ENCODE data around the gene C12orf57. TPM values are rescaled to one million over a fixed set of nuclear protein-coding genes. Genes with fewer than 3 reads are reported as not detected.

Gene C12orf57
- polyA plus RNA-seq, 1 experiment: 359 TPM

GRCh38 chr12:6944381-6945186 is 762 bp downstream of the C12orf57 start:
- Histone ChIP-seq H3K9me3 (ENCODE audit: control insufficient read depth, insufficient read depth, low read length) (no peaks in the 10 kb centered on the region; the same call in 1 of the 2 replicates), H3K27ac (ENCODE audit: low read depth, low read length) (peak overlapping the region; percentile 94), H3K4me3 (ENCODE audit: low read depth, low read length) (peak overlapping the region; percentile 79), H3K27me3 (ENCODE audit: control insufficient read depth, insufficient read depth, low read length) (no peaks in the 10 kb centered on the region)
- peak; percentile 83 for TF ChIP-seq CTCF (IDR thresholded peaks at IDR 0.05; ENCODE audit: low read depth, low read length)
- ChIA-PET POLR2A (interaction anchor here (0.5 to 4.2 kb wide), 18 partner anchors 14 to 255 kb away, joined by 3 to 36 read pairs (median 4); partner anchors contain the start of genes ATN1, C1RL, SPSB2 and TPI1), CTCF (interaction anchor here (0.5 to 4.1 kb wide), 18 partner anchors 15 to 693 kb away, joined by 3 to 19 read pairs (median 5); partner anchors contain the start of genes C1R and C1RL)
- peak; percentile 88 for DNase-seq (ENCODE audit: low read depth, low spot score)

- POLR2A ChIA-PET: interaction anchor here (0.8 to 4.2 kb wide), 5 partner anchors 16 to 168 kb away, joined by 3 to 22 read pairs (median 3); no protein-coding TSS in a partner anchor
- Histone ChIP-seq H3K4me3 (ENCODE audit: low read depth, low read length) (0 out of 2 replicates have a peak overlapping the region, but pooled peaks have one; percentile 79), H3K27me3 (ENCODE audit: control insufficient read depth, insufficient read depth, low read length) (no peaks in the 10 kb centered on the region), H3K27ac (ENCODE audit: low read depth, low read length) (no peak overlapping the region), H3K9me3 (ENCODE audit: control insufficient read depth, insufficient read depth, low read length) (no peaks in the 10 kb centered on the region; the same call in 1 of the 2 replicates)
- no peak for TF ChIP-seq CTCF (IDR thresholded peaks at IDR 0.05; ENCODE audit: low read depth, low read length)
- DNase-seq (ENCODE audit: low read depth, low spot score): no peak
- CTCF ChIA-PET: interaction anchor here (0.9 to 4.1 kb wide), 11 partner anchors 16 to 692 kb away, joined by 3 to 19 read pairs (median 8); partner anchors contain the start of gene C1RL
Observed at GRCh38 chr12:6945613-6946012, 1.8 kb downstream of the C12orf57 start.

GRCh38 chr12:6946033-6946919 is 2.5 kb downstream of the C12orf57 start:
- CTCF ChIA-PET: interaction anchor here (1.4 to 4.1 kb wide), 4 partner anchors 15 to 199 kb away, joined by 9 to 18 read pairs (median 10); partner anchors contain the start of gene C1RL
- POLR2A ChIA-PET: interaction anchor here (0.6 to 4.2 kb wide), 6 partner anchors 15 to 167 kb away, joined by 3 to 22 read pairs (median 3); no protein-coding TSS in a partner anchor

GRCh38 chr12:6946920-6947374 is 3.1 kb downstream of the C12orf57 start:
- POLR2A ChIA-PET: interaction anchor here (0.6 to 0.9 kb wide), 3 partner anchors 17 to 79 kb away, joined by 3 read pairs; no protein-coding TSS in a partner anchor
- CTCF ChIA-PET: interaction anchor here (4.1 kb wide), 1 partner anchor 15 kb away, joined by 18 read pairs; no protein-coding TSS in a partner anchor
- TF ChIP-seq CTCF (IDR thresholded peaks at IDR 0.05; ENCODE audit: low read depth, low read length): no peak
- DNase-seq (ENCODE audit: low read depth, low spot score): no peak
- Histone ChIP-seq H3K27ac (ENCODE audit: low read depth, low read length) (no peak overlapping the region), H3K9me3 (ENCODE audit: control insufficient read depth, insufficient read depth, low read length) (no peaks in the 10 kb centered on the region; the same call in 1 of the 2 replicates), H3K4me3 (ENCODE audit: low read depth, low read length) (no peak overlapping the region), H3K27me3 (ENCODE audit: control insufficient read depth, insufficient read depth, low read length) (no peaks in the 10 kb centered on the region)

More at GRCh38 chr12:6946033-6946919, 2.5 kb downstream of the C12orf57 start:
- Histone ChIP-seq H3K4me3 (ENCODE audit: low read depth, low read length) (no peak overlapping the region), H3K27me3 (ENCODE audit: control insufficient read depth, insufficient read depth, low read length) (no peaks in the 10 kb centered on the region), H3K27ac (ENCODE audit: low read depth, low read length) (no peak overlapping the region), H3K9me3 (ENCODE audit: control insufficient read depth, insufficient read depth, low read length) (no peaks in the 10 kb centered on the region; the same call in 1 of the 2 replicates)
- DNase-seq (ENCODE audit: low read depth, low spot score): no peak
- TF ChIP-seq CTCF (IDR thresholded peaks at IDR 0.05; ENCODE audit: low read depth, low read length): no peak
